ENCODE data around the gene SCN4B.

Gene SCN4B

DNA sequence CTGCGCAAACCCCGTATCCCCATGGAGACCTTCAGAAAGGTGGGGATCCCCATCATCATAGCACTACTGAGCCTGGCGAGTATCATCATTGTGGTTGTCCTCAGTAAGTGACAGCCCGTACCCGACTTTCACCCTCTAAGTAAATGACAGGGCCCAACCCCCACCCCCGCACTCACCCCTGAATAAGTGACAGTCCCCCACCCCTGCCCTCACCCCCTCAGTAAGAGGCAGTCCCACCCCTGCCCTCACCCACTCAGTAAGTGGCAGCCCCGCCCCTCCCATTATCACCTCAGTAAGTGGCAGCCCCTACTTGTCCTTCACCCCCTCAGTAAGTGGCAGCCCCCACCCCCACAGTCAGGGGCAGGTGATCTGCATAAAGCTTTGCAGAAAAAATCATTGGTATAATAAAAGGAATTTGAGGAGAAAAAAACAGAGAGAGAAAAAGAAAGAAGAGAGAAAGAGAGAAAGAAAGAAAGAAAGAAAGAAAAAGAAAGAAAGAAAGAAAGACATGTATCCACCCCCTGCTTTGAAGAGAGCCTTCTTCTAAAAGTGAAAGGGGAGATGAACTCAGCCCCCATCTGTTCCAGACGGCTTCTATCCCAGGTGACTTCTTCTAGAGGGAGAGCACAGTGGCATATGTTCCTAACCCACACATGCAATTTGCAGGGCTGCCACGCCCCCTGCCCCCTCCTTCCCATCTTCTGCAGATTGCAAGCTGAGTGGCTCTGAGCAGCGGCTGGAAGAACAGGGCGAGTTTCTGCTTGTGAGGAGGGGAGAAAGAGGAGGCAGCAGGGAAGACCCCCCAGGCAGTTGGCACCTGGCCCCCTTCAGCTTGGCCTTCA, 53.4 kb downstream of the SCN4B start:
- no peak for DNase-seq

DNA sequence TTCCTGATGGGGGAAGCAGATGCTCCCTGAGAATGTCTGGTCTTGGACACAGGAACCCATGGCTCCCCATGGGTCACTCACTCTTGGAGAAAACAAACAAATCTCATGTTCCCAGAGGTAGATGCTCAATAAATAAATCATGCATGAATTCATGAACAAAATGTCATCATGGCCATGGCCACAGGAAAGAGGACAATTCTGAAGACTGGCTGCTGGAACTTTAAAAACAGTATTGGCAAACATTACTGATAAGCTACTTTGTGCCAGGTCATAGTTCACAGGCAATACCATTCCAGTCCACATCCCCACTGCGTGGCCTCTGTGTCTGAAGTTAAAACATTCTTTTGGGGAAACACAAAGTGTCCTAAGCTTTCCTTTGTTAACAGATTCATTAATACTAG, 56.7 kb downstream of the SCN4B start:
- no peak for DNase-seq

DNA sequence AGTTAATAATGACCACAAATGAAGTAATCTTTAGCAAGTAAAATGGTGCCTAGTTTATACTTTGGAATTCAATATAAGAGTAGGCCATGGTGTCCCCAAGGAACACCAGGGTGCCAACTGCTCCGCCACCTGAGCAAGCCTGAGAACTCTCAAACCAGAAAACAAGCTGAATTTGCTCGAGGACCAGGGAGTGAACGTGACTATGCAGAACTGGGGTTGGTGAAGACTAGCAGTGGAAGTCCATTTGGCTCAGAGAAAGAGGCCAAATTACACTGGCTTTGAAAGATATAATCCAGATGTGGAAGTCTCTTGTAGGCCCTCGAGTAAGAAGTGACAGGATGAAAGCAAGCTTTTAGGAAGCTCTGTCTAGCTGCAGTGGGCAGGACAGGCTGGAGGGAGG, 57.1 kb downstream of the SCN4B start:
- DNase-seq = no peak

DNA sequence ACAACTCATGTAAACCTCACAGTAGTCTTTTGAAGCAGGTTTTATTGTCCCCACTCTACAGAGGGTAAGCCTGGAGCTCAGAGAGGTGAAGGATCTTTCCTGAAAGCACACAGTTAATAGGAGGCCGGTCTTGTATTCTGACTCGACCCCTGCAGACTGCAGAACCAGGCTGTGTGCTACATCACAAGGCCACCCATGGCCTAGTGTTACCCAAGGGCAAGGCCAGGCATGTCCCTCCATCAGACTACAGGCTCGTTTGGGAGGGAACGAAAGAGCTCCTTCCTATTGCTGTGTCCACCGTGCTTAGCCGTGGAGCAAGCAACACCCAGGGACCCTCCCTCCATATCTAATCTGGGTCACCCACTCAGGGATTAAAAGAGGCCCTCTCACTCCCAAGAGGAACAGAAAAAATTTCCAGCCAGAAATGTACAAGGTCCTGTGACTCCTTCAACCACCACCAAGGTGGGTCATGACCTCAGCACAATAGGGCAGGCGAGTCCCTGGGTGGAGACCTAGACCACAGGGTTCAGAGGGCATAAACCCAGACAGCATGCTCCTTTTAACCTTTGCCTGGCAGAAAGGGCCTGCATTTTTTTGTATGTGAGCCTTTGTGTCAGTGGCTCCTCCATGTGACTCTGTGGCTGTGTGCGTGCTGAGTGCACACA, 59.6 kb downstream of the SCN4B start:
- DNase-seq = no peak

DNA sequence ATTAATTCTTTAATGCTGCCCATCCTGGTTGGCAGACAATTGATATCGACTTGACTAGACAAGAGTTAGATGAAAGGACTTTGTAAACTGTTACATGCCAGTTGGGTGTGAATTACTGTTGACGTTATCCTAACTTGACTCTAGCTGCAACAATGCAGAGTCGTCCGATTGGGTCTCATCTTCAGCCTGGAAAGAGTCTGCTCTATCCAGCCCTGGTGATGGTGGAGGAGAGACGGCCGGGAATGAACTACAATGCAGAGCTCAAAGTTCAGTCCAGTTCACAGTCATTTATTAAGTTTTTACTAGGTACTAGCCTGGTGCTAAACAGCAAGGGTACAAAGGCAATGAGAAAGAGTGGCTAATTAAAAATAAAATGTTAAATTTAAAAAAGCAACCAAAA, 60.9 kb downstream of the SCN4B start:
- no peak for DNase-seq

DNA sequence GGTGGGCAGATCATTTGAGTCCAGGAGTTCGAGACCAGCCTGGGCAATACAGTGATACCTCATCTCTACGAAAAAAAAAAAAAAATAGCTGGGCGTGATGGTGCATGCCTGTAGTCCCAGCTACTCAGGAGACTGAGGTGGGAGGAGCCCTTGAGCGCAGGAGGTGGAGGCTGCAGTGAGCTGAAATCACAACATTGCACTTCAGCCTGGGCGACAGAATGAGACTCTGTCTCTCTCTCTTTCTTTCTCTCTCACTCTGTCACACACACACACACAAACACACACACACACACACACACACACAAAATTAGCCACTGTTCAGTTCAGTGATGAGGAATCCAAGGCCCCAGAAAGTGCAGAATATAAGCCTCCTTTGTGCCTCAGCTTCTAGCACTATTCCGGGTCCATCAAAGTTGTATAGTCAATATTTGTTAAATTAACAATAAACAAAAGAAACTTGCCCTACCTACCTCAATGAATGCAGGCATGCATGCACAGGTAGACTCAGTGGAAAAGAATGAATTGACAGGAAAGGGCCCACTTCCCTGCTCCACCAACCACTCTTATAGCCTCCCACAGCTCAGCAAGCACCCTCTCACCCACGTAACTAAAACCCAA, 62.0 kb downstream of the SCN4B start:
- no peak for DNase-seq

GRCh38 chr11:118088531-118088930, 64.1 kb downstream of the SCN4B start:
- no peak for DNase-seq

DNA sequence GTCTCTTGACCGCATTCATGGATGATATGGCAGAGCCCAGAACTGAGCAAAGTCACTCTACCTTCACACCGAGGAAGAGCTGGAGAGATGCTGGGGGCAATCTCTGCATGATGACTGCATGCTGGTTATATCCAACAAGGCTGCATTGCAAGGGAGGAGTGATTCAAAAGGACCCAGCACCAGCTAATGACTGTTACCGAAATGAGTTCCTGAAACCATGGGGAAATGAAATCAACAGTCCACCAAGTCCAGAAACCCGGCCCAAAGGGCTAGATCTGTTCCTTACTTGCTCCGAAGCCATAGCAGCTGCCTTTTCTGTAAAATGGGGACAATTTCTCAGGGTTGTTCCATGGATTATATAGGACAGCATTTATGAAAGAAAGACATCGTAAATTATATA, 64.7 kb downstream of the SCN4B start:
- DNase-seq = no peak

DNA sequence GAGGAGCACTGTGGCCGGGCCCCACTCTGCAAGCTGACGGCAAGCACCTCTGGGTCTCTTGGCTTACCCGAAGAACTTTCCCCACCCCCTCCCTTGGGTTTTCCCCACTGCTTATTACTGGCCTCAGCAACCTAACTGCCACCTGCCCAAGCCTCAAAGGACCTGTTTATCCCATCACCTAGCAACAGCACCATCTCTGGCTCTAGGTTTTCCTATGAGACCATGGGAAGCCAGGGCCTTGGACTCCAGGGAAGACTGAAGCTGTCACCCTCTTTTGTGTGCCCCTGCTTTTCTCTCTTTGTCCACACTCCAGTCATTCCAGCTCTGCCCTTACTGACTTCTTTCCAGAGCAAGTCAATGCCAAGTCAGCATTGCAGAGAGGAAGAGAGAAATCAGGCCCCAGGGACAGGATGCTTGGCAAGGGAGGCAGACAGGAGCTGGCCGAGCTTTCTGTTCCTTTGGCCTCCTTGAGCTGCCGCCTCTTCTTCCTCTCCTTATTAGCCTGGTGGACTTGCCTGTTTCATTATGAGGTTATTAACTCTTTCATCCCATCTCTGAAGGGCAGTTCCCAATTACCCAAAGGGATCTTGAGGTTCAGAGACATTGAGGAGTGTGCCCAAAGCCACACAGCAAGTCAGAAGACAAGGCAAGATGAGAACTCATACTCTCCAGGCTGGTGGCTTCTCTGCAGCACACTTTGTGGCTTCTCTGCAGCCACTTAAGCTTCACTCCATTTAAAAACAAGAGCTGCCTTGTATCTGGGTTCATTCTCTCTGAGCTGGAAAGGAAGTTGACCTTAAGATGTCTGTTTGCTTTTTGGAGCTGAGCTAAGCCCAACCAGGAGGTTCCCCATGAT, 65.5 kb downstream of the SCN4B start, which contains the start of gene SMIM35:
TSS of gene SMIM35 (minus strand) at position 51 of the 856 bp plus-strand sequence. CDS start 206 bp downstream, outside the sequence.
- DNase-seq = no peak

GRCh38 chr11:118084656-118085055, 68.0 kb downstream of the SCN4B start:
- no peak for DNase-seq

DNA sequence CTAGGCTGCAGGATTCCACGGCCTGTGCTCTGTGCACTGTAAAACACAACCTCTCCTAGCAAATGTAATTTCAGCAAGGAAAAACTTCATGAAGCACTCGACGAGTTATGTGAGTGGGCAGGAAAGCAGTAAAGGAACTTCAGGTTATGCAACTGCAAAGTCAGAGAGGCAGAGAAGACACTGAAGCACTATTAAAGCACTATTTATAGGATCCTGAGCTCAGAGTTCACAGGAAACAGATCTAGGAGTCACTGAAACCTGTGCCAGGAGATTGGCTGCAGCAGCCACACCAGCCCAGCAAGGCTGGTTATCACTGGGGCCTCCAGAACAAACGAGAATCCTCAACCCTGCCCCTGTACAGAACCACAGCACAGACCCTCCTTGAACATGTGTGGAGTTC, 68.4 kb downstream of the SCN4B start:
- no peak for DNase-seq
